GM12878 (cell line): ENCODE measurements around the gene TPGS1.

ENCODE experiments used
- CTCF ChIP-seq, 3 experiments: IDR thresholded peaks in 2 of 3; conservative IDR thresholded peaks in 1 of 3; 2 replicates each; pipeline ENCODE4 v1.5.1; 2011; ENCODE audit warnings: low read depth in 3 of 3, low read length in 3 of 3, mild to moderate bottlenecking in 3 of 3, control low read depth in 2 of 3, moderate library complexity in 2 of 3, inconsistent platforms in 1 of 3, mixed read lengths in 1 of 3; ENCODE audit not compliant: control insufficient read depth in 2 of 3, insufficient read depth in 1 of 3; ENCODE audit errors: extremely low read depth in 1 of 3
- SREBF2 ChIP-seq: IDR thresholded peaks from 2 replicates; pipeline ENCODE4 v1.6.1; 2012; ENCODE audit warnings: mild to moderate bottlenecking, low read length

GRCh38 chr19:478236-478903, 28.9 kb upstream of the TPGS1 start:
- TF ChIP-seq SREBF2 (no peak), CTCF (IDR thresholded peaks at IDR 0.05 in 2 of 3, conservative IDR thresholded peaks at IDR 0.05 in 1 of 3; ENCODE audit: control insufficient read depth in 2 of 3, extremely low read depth in 1 of 3, insufficient read depth in 1 of 3, low read depth in 3 of 3, low read length in 3 of 3) (no peak)
